Endodermal cell (in vitro differentiated cells): ENCODE measurements around the gene WDR45. TPM values are rescaled to one million over a fixed set of nuclear protein-coding genes. Genes with fewer than 3 reads are reported as not detected.

Experiments used
- DNase-seq: peaks from one replicate; pipeline ENCODE4 v3.0.0-alpha.2; 2017
- H3K27ac ChIP-seq: 2 replicates; pipeline ENCODE4 v1.5.1; 2013; ENCODE audit warnings: mild to moderate bottlenecking, low read depth, low read length, moderate library complexity
- H3K27me3 ChIP-seq: 2 replicates; pipeline ENCODE4 v1.6.1; 2013; ENCODE audit warnings: mild to moderate bottlenecking, low read length, moderate library complexity; ENCODE audit not compliant: insufficient read depth, control insufficient read depth, poor library complexity, severe bottlenecking
- H3K36me3 ChIP-seq: 2 replicates; pipeline ENCODE4 v1.7.0; 2013; ENCODE audit warnings: mild to moderate bottlenecking, low read length, moderate library complexity; ENCODE audit not compliant: control insufficient read depth, insufficient read depth
- H3K4me1 ChIP-seq: one replicate; pipeline ENCODE4 v1.7.0; 2013; ENCODE audit warnings: low read length; ENCODE audit not compliant: control insufficient read depth, insufficient read depth
- H3K4me3 ChIP-seq: 2 replicates; pipeline ENCODE4 v1.5.1; 2013; ENCODE audit warnings: mild to moderate bottlenecking, low read length, moderate library complexity
- H3K9ac ChIP-seq: 2 replicates; pipeline ENCODE4 v1.6.1; 2013; ENCODE audit warnings: mild to moderate bottlenecking, low read length, moderate library complexity; ENCODE audit not compliant: poor library complexity, severe bottlenecking; ENCODE audit errors: extremely low read depth
- H3K9me3 ChIP-seq: 2 replicates; pipeline ENCODE4 v1.6.1; 2013; ENCODE audit warnings: mild to moderate bottlenecking, low read length, moderate library complexity; ENCODE audit not compliant: control insufficient read depth
- H3K27ac Mint-ChIP-seq: 2 replicates; pipeline ENCODE4 v1.8.0; 2020; ENCODE audit warnings: mixed read lengths
- H3K27me3 Mint-ChIP-seq: 2 replicates; pipeline ENCODE4 v1.8.0; 2021; ENCODE audit warnings: mild to moderate bottlenecking, mixed read lengths; ENCODE audit not compliant: insufficient read depth
- H3K36me3 Mint-ChIP-seq: 2 replicates; pipeline ENCODE4 v1.8.0; 2020; ENCODE audit warnings: low read depth, mixed read lengths
- H3K4me1 Mint-ChIP-seq: 2 replicates; pipeline ENCODE4 v1.8.0; 2020; ENCODE audit warnings: mixed read lengths
- H3K4me3 Mint-ChIP-seq: 2 replicates; pipeline ENCODE4 v1.8.0; 2020; ENCODE audit warnings: mild to moderate bottlenecking, moderate library complexity, mixed read lengths
- H3K9me3 Mint-ChIP-seq: 2 replicates; pipeline ENCODE4 v1.8.0; 2020; ENCODE audit warnings: mild to moderate bottlenecking, mixed read lengths
- WGBS, 2 experiments: methylation state at CpG; one replicate each; pipeline versions ENCODE4 v1.1.5 to v1.1.7; 2013; ENCODE audit warnings: missing lambda C conversion rate in 2 of 2, mixed read lengths in 1 of 2; ENCODE audit not compliant: insufficient coverage in 1 of 2, insufficient read length in 1 of 2; 5-methylcytosine and 5-hydroxymethylcytosine counted together
- total RNA-seq, 2 donors: library from RNA; stranded (reverse); fragmentation: NEBNext Ultra II Directional in 1 of 2; extraction: Animal tissue kit (Norgen Biotek cat#: 25700) in 1 of 2; gene quantifications; 2 replicates in 1 of 2; 3 replicates in 1 of 2; pipeline ENCODE4 v1.2.1, GENCODE V29; 2021
- TF ChIP-seq, protein P1 (sequence below): fragments of 200-600 bp; sonication (generic); conservative IDR thresholded peaks from 2 replicates; pipeline ENCODE4 v1.5.0; 2021; ENCODE audit warnings: antibody characterized with exemption, mild to moderate bottlenecking

WDR45 gene
- total RNA-seq, 2 donors from 2014 or later, result 29.8 to 42.5 TPM

DNA sequence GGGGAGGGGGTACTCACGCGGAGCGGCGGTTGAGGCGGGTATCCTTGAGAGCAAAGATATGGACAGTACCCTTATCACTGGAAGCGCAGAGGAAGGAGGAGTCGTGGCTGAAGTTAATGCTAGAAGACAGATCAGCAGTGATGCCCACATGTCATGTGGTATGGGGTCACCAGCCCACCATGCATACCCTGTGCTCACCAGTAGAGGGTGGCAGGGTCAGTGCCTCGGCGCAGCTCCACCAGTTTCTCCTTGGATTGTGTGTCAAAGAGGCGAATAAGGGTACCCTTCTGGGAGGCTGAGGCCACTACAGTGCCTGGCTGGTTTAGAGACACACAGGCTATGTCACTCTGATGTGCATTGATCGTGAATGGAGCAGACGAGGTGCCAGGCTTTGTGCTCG lies 4.3 kb downstream of the WDR45 start:
- H3K9me3 ChIP-seq, result no peaks in the 10 kb centered on the region
- Mint-ChIP-seq H3K4me1 (peaks cover 9% of the 10 kb centered on the region), H3K27me3 (no peaks in the 10 kb centered on the region), H3K9me3 (peaks cover 63% of the 10 kb centered on the region), H3K4me3 (no peak overlapping the region), H3K36me3 (peaks cover 2% of the 10 kb centered on the region), H3K27ac (no peak overlapping the region)
- no peaks in the 10 kb centered on the region for H3K27me3 ChIP-seq
- DNase-seq, result no peak
- 96 to 100% methylated on average over 3 to 10 of the region's 13 CpGs for WGBS, 2 experiments
- no peak overlapping the region for H3K27ac ChIP-seq
- H3K4me3 ChIP-seq, result no peak overlapping the region
- no peak overlapping the region for H3K9ac ChIP-seq
- TF ChIP-seq, protein P1, sequence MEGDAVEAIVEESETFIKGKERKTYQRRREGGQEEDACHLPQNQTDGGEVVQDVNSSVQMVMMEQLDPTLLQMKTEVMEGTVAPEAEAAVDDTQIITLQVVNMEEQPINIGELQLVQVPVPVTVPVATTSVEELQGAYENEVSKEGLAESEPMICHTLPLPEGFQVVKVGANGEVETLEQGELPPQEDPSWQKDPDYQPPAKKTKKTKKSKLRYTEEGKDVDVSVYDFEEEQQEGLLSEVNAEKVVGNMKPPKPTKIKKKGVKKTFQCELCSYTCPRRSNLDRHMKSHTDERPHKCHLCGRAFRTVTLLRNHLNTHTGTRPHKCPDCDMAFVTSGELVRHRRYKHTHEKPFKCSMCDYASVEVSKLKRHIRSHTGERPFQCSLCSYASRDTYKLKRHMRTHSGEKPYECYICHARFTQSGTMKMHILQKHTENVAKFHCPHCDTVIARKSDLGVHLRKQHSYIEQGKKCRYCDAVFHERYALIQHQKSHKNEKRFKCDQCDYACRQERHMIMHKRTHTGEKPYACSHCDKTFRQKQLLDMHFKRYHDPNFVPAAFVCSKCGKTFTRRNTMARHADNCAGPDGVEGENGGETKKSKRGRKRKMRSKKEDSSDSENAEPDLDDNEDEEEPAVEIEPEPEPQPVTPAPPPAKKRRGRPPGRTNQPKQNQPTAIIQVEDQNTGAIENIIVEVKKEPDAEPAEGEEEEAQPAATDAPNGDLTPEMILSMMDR, result peak; percentile 54
- H3K4me1 ChIP-seq, result no peaks in the 10 kb centered on the region
- no peaks in the 10 kb centered on the region for H3K36me3 ChIP-seq

DNA sequence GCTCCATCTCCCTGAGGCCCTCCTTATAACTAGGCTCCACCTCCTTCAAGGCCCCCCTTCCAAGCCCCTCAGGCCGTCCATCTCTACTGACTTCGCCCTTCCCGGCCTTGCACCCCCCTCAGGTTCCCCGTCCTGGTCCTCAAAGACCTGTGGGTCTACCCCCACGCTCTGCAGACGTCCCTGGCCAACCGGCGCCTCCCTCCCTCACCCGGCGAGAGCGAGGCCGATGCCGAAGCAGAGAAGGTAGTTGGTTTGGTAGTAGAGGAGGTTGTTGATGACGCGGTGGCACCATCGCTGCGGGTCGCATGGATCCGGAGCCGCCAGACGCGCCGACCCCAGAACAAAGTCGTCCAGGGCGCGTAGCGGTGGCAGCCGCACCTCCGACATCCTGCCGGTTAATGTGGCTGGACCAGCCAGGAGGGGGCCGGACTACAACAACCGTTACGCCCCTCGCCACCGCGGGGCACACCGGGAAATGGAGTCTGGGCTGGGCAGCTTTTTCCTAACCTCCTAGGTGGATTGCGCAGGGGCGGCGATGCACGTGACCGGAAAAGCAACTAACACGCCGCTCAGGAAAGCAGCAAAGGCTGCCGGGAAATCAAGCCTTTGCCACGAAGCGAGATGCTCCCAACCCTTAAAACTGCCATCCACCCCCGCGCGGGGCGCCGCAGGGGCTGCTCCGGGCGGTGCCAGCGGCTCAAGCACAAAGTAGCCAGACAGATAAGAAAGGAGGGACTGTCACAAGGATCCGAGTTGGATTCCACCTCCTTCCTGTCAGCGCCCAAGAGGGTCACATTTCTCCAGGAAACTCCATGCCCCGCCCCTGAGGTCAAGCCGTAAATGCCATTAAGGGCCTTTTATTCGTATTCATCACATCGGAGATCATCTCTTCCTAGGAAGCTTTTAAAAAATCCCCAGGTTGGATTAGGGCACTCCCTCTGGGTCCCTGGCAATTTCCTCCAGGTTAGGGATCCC lies 5.8 kb downstream of the WDR45 start, which contains the start of gene PRAF2:
Gene PRAF2, minus strand, starts transcription at position 402 of the 975 bp plus-strand sequence. Its CDS starts 15 bp downstream, at position 387.
- no peaks in the 10 kb centered on the region for H3K27me3 ChIP-seq
- H3K27ac ChIP-seq, result no peak within 1 kb of the TSS
- peak within 1 kb of the TSS; percentile 79 for H3K4me3 ChIP-seq
- peak; percentile 95 for DNase-seq
- no peak within 1 kb of the TSS for H3K9ac ChIP-seq
- Mint-ChIP-seq H3K9me3 (peaks cover 61% of the 10 kb centered on the region), H3K36me3 (peaks cover 2% of the 10 kb centered on the region), H3K27ac (no peak within 1 kb of the TSS), H3K4me1 (peaks cover 4% of the 10 kb centered on the region), H3K27me3 (no peaks in the 10 kb centered on the region), H3K4me3 (peak within 1 kb of the TSS; percentile 70)
- WGBS, 2 experiments, result 0 to 3% methylated on average over 1 to 54 of the region's 61 CpGs
- H3K9me3 ChIP-seq, result no peaks in the 10 kb centered on the region
- H3K4me1 ChIP-seq, result no peaks in the 10 kb centered on the region
- no peaks in the 10 kb centered on the region for H3K36me3 ChIP-seq
- TF ChIP-seq, protein P1, result no peak

DNA sequence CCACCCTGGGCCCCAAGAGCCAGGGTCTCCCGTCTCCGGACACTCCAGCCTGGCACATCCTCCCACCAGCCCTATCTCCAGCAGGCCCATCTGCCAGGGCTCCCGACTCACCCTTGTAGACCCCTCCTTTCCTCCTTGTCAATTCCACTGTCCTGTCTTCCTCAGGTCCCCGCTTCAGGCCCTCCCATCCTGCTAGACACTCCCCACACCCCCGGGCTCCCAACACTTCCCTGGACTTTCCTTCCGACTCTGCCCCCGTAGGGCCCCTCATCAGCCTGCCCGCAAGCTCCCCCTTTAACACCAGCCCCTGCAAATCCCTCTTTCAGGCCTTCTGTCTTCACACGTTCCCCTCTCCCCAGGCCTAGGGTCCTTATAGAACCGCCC lies 7.0 kb downstream of the WDR45 start:
- Mint-ChIP-seq H3K9me3 (peaks cover 62% of the 10 kb centered on the region), H3K27ac (no peak overlapping the region), H3K36me3 (peaks cover 2% of the 10 kb centered on the region), H3K4me3 (peak overlapping the region; percentile 70), H3K4me1 (peaks cover 4% of the 10 kb centered on the region), H3K27me3 (no peaks in the 10 kb centered on the region)
- no peak overlapping the region for H3K9ac ChIP-seq
- no peaks in the 10 kb centered on the region for H3K36me3 ChIP-seq
- DNase-seq, result no peak
- no peaks in the 10 kb centered on the region for H3K9me3 ChIP-seq
- 60 to 71% methylated on average over 1 to 10 of the region's 10 CpGs for WGBS, 2 experiments
- no peaks in the 10 kb centered on the region for H3K4me1 ChIP-seq
- no peak overlapping the region for H3K27ac ChIP-seq
- no peaks in the 10 kb centered on the region for H3K27me3 ChIP-seq
- TF ChIP-seq, protein P1, result no peak
- H3K4me3 ChIP-seq, result peak overlapping the region; percentile 79
